MM.1S (cell line): ENCODE measurements around the gene REEP2.

ENCODE experiments used
- CTCF ChIP-seq: fragments of 300-600 bp; sonication (generic); IDR thresholded peaks from 2 replicates; pipeline ENCODE4 v1.5.1; 2016; ENCODE audit warnings: antibody characterized with exemption, low read length, mixed read lengths
- EZH2 ChIP-seq: fragments of 300-600 bp; sonication (generic); optimal IDR thresholded peaks from 2 replicates; pipeline ENCODE3; 2017; ENCODE audit warnings: low read depth, mild to moderate bottlenecking, antibody characterized with exemption, low read length, mixed read lengths

GRCh38 chr5:138457531-138458275 is 18.8 kb downstream of the REEP2 start:
- no peak for TF ChIP-seq CTCF
- no peak for TF ChIP-seq EZH2
